Body of pancreas (tissue), 4 donors: ENCODE results near the gene AJUBA.

ENCODE experiments used
- CTCF ChIP-seq, 7 experiments: fragments of 450-650 bp in 4 of 7; fragments of 200-600 bp in 3 of 7; sonication (generic) in 3 of 7; IDR thresholded peaks; one replicate each; pipeline ENCODE4 v1.5.1; 2016 to 2019; ENCODE audit warnings: antibody characterized with exemption in 7 of 7
- POLR2A ChIP-seq, 3 donors: fragments of 450-650 bp; IDR thresholded peaks; one replicate each; pipeline ENCODE4 v1.6.1; 2016; ENCODE audit warnings: antibody characterized with exemption in 3 of 3, mild to moderate bottlenecking in 2 of 3

GRCh38 chr14:22972313-22972930 is 9.9 kb downstream of the AJUBA start:
- no peak for TF ChIP-seq CTCF (IDR thresholded peaks at IDR 0.05)
- TF ChIP-seq POLR2A (IDR thresholded peaks at IDR 0.05) = no peak
